HG02610 (cell line): Measurements from ENCODE around the gene TWF1.
"Not testable (repeated sequence)": the region's sequence is repeated elsewhere in the genome, so short reads cannot be mapped to it uniquely, and the experiment has no call there.

Experiments used
- ATAC-seq: cut with Tn5 transposase; IDR thresholded peaks from one replicate; pipeline ENCODE4 v1.9.1; 2021; ENCODE audit warnings: mild to moderate bottlenecking, moderate library complexity; ENCODE audit not compliant: unreplicated experiment

Gene TWF1

DNA sequence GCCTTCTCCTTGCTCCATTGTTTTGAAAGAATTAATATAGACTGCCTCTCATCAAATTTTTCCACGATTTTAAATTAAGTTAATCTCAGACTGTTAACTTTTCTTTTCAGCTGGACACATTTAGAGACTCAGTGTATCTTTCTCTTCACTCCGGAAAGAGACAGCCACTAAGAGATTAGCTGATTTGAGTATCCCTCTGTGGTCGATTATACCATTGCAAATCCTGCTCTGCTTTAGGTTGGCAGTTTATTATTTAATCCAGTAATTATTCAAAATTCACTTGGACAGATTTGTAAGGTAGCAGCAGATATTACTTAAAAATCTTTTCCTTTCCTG, 588 bp upstream of the TWF1 start:
- no peak for ATAC-seq

DNA sequence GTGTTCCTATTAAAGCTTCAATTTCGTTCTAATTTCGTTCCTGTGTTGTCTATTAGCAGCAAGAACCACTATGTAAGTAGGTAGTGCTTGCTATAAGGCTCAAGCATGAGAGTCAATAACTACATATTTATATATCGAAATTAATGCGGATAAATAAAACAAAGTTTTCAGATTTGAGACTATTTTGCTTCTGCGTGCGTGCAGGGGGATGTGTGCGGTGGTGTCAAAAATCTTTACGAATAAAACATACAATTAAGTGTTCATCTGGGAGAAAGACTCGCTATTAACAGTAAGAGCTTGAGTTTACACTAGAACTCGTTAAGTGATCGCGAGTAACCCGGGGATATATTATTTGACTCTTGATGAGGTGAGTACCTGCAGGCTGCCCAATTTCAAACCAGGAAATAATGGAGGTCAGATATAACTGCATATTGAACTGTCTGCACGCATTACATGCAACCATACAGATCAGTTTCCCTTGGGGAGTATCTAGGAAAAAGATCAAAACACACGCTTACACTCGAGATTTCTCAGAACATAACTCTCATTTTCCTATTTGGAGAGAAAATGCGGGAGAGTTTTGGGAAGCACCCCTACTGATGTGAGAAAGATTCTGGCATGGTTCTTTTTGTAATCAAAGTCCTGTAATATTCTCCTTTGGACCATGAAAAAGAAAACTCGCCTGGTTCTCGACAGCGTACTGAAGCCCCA, 813 bp downstream of the TWF1 start:
- no peak for ATAC-seq

DNA sequence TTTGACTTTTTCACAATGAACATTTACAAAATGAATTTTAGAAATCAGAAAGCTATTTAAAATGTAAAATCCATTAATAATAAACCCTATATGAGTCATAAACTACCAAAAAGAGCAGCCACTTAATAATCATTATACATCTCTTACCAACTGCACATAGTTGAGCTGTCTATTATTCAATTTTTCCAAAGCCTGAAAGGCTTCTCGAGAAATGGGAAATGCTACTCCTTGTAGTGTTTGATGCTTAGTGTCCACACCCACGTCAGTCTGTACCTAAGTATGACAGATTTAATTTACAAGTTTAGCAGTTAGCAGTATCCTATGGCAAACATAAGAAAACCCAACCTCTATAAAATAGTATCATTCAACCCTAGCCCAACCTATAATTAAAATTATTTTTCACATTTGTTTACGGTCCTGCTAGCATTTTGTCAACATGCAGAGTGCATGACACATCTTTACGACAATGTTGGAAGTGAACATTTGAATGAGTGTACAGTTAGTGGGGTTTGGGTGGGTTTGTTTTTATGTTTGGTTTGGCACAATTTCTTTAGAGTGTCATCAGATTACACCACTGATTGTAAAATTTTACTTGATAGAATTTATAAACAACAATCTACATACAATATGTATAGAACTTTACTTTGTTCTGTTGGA, 8.4 kb downstream of the TWF1 start:
- no peak for ATAC-seq

DNA sequence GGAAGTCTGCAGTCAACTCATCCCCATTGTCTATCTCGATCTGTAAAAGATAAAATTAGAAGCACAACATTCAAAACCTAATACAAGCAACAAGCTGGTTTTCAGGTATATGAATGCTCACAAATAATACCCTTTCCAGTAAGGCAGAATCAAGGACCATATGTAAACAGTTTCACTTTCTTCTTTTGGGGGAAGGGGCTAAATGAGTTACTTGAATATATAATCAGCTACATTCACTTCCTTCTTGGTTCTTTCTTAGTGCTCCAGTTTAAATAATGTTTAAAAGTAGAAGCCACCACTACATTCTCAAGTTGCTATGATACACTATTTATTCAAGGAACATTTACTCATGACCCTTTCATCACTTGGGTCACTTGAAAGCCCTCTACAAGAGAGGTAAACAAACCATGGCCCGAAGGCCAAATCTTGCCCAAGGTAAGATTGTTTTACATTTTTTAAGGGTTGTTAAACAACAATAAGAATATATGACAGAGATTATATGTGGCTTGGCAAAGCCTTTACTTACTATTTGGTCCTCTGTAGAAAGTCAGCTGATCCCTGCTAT, 10.3 kb downstream of the TWF1 start:
- no peak for ATAC-seq

DNA sequence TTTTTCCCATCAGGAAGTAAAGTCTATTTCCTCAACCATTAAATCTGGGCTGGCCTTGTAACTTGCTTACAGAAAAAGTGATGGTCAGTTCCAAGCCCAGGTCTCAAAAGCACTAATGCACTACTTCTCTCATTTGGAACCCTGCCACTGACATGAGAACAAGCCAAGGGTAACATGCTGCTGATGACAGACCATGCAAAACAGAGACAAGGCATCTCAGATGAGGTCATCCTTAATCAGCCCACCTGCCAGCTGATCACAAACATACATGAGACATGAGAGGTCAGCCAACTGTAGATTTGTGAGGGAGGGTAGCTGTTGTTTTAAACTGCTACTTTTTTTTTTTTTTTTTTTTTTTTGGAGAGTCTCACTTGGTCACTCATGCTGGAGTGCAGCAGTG, 16.2 kb downstream of the TWF1 start:
- ATAC-seq: no peak

DNA sequence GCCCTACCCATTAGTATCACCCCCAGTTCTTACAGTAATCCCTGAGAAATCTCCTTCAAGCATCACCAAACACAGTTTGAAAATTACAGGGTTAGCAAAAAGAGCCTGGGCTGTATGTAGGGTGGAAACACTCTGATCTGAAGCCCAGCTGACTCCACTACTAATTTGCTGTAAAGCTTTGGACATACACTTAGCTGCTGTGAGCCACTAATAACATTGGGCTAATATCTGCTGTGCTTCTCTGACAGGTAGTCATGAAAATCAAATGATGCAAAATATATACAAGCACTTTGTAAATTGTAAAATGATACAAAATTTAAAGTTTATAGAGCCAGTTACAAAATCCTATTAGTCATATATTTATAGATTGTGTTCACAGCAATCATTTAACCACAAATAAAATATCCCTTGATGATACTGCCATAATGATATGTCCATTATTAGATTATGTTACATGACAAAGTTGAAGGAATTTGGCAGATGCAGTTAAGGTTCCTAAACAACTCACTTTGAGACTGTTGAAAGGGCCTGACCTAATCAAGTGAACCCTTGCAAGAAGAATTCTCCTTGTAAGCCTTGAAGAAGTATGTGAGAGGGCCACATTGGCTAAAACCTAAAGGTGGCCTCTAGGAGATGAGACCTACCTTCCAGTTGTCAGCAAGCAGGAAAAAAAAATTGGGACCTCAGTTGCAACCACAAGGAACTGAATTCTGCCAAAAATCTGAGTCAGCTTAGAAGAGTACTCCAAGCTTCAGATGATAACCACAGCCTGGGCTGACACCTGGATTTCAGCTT, 19.0 kb downstream of the TWF1 start:
- ATAC-seq: no peak

DNA sequence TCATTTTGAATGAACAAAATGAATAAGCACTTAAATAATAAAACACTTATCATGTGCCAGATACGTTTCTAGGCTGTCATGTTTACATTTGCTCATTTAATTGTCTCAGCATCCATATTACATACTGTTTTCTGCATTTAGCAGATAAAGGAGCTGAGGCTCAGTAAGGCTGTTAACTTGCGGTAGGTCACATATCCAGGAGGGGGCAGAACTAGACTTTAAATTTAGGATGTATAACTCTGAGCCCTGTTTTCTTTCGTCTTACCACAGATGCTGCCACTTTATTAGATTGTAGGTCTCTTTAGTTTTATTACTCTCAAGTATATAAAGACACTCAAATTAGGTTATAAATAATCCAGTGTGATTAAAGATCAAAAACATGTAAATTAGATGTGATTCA, 29.6 kb downstream of the TWF1 start:
- ATAC-seq: no peak

DNA sequence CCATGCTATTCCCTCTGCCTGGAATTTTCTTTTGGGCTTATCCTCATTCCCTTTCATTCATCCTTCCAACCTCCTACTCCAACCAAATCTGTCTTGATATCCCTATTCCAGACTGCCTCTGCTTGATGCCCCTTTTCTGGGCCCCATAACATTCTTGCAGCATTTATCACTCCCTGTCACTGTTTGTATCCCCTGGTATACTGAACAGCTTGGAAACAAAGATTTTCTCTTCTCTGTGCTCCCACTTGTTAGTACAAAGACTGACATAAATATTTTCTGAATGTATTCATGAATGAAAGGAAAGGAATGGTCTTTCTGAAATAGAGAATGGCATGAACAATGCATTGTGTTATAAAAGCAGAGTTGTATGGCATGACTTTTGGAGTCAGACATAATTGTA, 39.8 kb downstream of the TWF1 start:
- ATAC-seq: no peak

DNA sequence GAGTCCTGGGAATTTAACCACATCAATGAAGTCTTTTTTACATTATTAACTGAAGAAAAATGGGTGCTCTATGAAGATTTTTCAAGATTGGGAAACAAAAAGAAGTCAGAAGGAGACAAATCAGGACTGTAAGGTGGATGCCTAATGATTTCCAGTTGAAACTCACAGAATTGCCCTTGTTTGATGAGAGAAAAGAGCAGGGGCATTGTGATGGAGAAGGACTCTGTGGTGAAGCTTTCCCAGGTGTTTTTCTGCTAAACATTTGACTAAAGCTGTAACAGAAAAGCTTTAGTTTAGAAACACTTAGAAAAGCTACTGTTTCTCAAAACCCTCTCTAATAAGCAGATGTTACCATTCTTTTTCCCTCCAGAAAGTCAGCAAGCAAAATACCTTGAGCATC, 41.6 kb downstream of the TWF1 start:
- no peak for ATAC-seq

DNA sequence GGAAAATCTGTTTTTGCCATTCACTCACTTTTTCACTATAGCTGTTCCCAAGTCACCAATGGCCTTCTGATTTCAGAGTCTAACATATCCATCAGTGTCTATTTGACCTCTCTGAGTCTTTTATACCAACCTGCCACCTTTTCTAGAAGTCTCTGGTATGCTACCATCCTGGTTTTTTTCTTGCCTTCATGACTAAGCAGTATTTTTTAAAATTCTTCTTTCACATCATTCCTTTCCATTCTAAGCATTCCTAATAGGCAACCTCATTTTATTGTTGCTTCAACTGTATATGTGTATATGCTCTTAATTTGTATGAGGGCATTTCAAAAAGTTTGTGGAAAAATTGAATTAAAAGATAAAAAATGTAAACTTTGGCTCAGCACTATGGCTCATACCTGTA, 42.3 kb downstream of the TWF1 start:
- no peak for ATAC-seq

DNA sequence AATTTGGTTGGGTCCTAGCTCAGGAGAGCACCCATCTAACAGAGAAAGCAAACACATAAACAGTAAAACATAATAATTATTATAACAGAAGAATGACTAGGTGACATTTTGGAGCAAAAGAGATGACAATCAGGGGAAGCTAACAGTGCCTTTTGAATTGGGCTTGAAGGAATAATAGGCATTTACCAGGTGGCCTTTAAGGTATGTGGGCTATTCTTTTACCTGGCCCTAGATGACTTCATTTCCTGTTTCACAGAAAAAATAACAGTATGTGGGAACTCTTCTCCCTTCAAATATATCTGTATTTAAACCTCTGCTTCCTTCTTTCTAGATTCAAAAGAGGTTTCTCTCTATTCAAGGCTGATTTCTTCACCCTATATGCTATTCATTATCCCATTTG, 43.5 kb downstream of the TWF1 start:
- no peak for ATAC-seq

DNA sequence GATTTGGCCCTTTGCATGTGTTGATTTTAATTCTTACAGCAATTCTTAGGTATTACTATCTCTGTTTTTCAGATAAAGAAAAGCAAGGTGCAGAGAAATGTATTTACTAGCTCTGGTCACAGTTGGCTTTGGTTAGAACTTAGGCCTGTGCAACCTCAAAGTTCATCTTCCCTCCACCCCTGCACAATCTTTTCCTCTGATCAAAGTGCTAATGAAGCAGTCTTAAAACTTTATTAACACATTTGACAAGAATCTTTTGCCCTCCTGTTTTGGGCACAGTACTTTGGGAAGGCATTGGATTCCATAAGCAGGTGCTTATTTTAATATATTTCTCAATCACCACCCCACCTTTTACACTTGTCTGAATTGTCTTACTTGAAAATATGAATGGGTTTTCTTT, 44.6 kb downstream of the TWF1 start:
- ATAC-seq: no peak

DNA sequence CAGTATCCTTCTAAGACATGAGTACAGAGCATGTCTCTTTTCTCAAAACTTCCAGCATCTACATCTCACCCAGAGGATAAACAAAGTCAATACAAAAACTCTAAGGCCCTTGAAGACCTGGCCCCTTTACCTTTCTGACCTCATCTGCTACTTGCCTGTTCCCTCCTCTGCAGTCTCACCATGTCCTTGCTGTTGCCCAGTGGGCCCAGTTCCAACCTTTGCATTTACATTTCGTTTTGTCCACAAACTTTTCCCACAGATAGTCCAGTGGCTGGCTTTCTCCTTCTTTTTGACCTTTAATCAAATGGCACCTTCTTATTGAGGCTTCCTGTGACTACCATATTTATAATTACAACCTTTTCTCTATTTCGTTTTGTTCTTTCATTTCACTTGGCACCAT, 45.7 kb downstream of the TWF1 start:
- no peak for ATAC-seq

DNA sequence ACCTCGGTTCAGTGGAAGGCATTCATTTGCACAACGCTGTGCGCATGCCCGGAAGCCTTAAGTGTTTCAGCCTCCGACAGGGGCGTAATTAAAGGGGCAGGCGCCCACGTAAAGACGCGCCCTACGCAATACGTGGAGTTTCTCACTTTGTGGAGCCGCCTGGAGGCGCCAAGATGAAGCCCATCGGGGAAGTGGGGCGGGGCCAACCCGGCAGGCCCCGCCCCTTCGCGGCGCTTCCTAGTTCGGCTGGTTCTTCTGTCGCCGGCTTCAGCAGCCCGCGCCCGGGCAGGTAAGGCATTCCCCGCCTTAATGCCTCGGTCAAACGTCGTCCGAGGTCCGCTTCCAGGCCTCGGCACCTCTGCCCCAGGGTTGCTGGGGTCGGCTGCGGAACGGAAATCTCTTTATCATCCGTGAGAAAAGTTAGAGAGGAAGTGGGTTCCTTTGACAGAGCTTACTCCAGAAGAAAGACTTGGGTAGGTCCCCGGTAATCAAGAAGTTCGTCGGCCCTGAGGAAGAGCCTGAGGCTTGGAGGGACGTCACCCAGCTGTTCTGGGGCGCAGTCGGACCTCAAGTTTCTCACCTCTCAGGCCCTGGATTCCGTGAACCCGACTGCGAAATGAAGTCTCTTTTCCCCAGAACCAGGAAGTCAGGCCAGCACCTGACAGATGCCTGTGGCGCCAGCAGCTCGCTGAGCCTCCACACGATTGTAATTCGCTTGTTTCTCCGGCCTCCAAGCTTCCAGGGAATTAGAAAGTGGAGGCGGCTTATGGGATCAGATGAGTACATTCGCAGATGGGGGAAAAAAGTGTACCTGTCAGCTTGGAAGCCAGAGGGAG, 47.2 kb downstream of the TWF1 start, which contains the start of the genes IRAK4 and PUS7L:
IRAK4 (plus strand) TSS at position 224 of the 836 bp plus-strand sequence. CDS start 9,161 bp downstream, outside the sequence.
PUS7L (minus strand) TSS at position 63 of the 836 bp plus-strand sequence. CDS start 3,545 bp downstream, outside the sequence.
- ATAC-seq: peak; percentile 95

DNA sequence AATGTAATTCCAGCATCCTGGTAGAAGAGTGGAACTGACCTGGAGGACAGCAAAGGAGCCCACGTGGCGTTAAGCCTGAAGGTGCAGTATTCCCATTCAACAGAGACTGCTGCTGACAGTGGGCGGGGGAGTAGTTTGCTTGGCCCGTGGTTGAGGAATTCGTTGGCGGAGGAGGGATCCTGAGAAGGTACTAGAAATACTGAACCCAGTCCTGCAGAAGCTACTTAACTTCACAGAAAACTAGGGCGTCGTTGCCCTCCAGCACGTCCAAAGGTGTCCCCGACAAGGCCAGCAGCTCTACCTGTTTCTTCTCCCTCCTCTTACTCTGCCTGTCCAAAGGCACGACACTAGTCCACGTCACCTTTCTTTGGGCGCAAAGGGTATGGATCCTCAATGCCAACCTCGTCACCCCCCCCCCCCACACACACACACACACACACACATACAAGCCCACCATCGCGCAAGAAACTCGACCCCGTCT, 47.8 kb downstream of the TWF1 start:
- ATAC-seq: no peak

DNA sequence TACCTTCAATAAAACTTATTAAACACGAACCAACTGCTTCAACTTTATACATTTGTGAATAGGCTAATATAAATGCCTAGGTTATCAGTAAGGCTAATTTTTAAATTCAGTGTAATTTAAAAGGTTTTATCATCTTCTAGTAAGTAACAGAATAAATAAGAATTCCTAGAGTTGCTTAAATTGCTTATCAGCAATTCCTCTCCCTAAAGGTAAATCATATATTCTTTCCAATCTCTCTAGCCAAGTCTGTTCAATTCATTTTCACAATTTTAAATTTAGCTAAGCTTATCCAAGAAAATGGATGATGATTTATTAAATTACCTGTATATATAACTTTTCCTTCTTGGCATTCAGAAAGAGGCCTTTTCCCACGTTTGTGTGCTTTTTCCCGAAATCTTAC, 52.1 kb downstream of the TWF1 start:
- ATAC-seq: no peak

DNA sequence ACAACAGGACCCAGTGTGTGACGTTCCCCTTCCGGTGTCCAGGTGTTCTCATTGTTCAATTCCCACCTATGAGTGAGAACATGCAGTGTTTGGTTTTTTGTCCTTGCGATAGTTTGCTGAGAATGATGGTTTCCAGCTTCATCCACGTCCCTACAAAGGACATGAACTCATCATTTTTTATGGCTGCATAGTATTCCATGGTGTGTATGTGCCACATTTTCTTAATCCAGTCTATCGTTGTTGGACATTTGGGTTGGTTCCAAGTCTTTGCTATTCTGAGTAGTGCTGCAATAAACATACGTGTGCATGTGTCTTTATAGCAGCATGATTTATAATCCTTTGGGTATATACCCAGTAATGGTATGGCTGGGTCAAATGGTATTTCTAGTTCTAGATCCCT, 54.8 kb downstream of the TWF1 start:
- not testable (repeated sequence) for ATAC-seq

DNA sequence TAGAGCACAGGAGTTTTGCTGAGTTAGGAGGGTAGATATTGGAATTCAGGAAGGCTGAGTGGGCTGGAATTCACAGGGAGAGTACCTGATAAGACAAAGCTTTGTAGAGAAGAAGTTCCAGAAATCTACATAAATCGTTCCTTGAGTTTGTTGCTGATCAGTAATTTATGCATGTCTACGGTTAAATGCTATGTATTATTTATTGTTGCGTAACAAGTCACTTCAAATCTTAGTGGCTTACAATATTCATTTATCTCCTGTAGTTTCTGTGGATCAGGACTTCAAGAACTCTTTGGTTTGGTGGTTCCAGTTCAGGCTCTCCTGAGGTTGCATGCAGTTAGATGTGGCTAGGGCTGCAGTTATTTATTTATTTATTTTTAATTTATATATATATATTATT, 55.3 kb downstream of the TWF1 start:
- no peak for ATAC-seq

DNA sequence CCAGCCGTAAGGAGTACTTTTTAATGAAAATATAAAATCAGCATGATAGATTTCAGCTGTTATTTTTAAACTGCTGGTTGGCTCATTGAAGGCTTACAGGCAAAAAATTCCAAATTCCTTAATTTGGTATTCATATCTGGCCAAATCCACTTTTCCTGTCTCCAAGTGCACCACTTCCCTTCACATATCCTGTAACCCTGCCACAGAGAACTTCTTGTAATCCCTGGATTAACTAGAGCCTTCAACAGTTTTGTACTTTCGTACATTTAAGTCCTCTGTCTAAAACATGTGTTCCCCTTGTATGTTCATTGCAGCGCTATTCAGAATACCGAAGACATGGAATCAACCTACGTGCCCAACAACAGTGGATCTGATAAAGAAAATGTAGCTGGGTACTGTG, 57.1 kb downstream of the TWF1 start:
- no peak for ATAC-seq

DNA sequence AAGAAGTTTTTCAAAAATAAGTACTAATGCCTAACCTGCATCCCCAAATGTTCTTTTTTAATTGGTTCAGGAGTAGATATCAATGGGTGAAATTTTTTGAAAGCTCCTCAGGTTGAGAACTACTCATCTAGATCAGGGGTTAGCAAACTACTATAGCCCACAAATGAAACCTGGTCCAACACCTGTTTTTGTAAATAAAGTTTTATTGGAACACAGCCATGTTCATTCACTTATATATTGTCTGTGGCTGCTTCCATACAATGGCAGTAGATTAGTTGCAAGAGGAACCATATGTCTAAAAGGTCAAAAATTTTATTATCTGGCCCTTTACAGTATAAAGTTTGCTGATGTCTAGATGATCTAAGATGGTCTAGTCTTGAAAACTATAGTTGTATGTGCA, 61.3 kb downstream of the TWF1 start:
- no peak for ATAC-seq
